Neuron (in vitro differentiated cells): ENCODE measurements around the gene ANKRD10.
"Not testable (repeated sequence)": the region's sequence is repeated elsewhere in the genome, so short reads cannot be mapped to it uniquely, and the experiment has no call there.

Experiments
- H2AFZ ChIP-seq: one replicate; pipeline ENCODE4 v1.6.1; 2013; ENCODE audit warnings: low read depth, mild to moderate bottlenecking, inconsistent platforms, low read length, moderate library complexity
- H3K27me3 ChIP-seq: one replicate; pipeline ENCODE4 v1.6.1; 2013; ENCODE audit warnings: low read length; ENCODE audit not compliant: insufficient read depth
- H3K36me3 ChIP-seq: one replicate; pipeline ENCODE4 v1.6.1; 2013; ENCODE audit warnings: low read length; ENCODE audit not compliant: insufficient read depth
- H3K4me1 ChIP-seq: one replicate; pipeline ENCODE4 v1.6.1; 2013; ENCODE audit warnings: low read length; ENCODE audit not compliant: insufficient read depth
- H3K4me3 ChIP-seq: 2 replicates; pipeline ENCODE4 v1.5.1; 2013; ENCODE audit warnings: mild to moderate bottlenecking, low read length, moderate library complexity
- H3K9me3 ChIP-seq: one replicate; pipeline ENCODE4 v1.6.1; 2013; ENCODE audit warnings: low read length

ANKRD10 gene

GRCh38 chr13:110953416-110953815, 38.5 kb upstream of the ANKRD10 start:
- Histone ChIP-seq H3K36me3 (no peaks in the 10 kb centered on the region), H3K9me3 (peaks cover 3% of the 10 kb centered on the region), H3K4me3 (no peak overlapping the region), H3K27me3 (no peaks in the 10 kb centered on the region), H2AFZ (no peak overlapping the region), H3K4me1 (peaks cover 4% of the 10 kb centered on the region)

- H2AFZ ChIP-seq, H3K9me3 ChIP-seq, H3K27me3 ChIP-seq, H3K4me1 ChIP-seq, H3K4me3 ChIP-seq, H3K36me3 ChIP-seq: not testable (repeated sequence)
Observed at GRCh38 chr13:110952135-110952534, 37.3 kb upstream of the ANKRD10 start.

- Histone ChIP-seq H3K4me3 (no peak overlapping the region), H3K9me3 (no peaks in the 10 kb centered on the region), H3K27me3 (no peaks in the 10 kb centered on the region), H3K4me1 (peaks cover 4% of the 10 kb centered on the region), H3K36me3 (no peaks in the 10 kb centered on the region), H2AFZ (no peak overlapping the region)
Observed at GRCh38 chr13:110950819-110951570, 36.1 kb upstream of the ANKRD10 start.

GRCh38 chr13:110950356-110950755, 35.5 kb upstream of the ANKRD10 start:
- Histone ChIP-seq H3K36me3 (no peaks in the 10 kb centered on the region), H3K27me3 (no peaks in the 10 kb centered on the region), H2AFZ (no peak overlapping the region), H3K9me3 (no peaks in the 10 kb centered on the region), H3K4me1 (peaks cover 4% of the 10 kb centered on the region), H3K4me3 (no peak overlapping the region)

GRCh38 chr13:110949628-110950027, 34.8 kb upstream of the ANKRD10 start:
- Histone ChIP-seq H3K27me3 (no peaks in the 10 kb centered on the region), H3K4me1 (no peaks in the 10 kb centered on the region), H3K9me3 (no peaks in the 10 kb centered on the region), H3K4me3 (no peak overlapping the region), H2AFZ (no peak overlapping the region), H3K36me3 (no peaks in the 10 kb centered on the region)

- H2AFZ ChIP-seq: no peak overlapping the region
- H3K27me3 ChIP-seq: no peaks in the 10 kb centered on the region
- no peaks in the 10 kb centered on the region for H3K4me1 ChIP-seq
- no peaks in the 10 kb centered on the region for H3K9me3 ChIP-seq
- H3K4me3 ChIP-seq: no peak overlapping the region
- H3K36me3 ChIP-seq: no peaks in the 10 kb centered on the region
Observed at GRCh38 chr13:110949116-110949515, 34.2 kb upstream of the ANKRD10 start.

- H3K4me1 ChIP-seq, H3K9me3 ChIP-seq, H2AFZ ChIP-seq, H3K36me3 ChIP-seq, H3K27me3 ChIP-seq, H3K4me3 ChIP-seq: not testable (repeated sequence)
Observed at GRCh38 chr13:110947338-110947737, 32.5 kb upstream of the ANKRD10 start.

GRCh38 chr13:110945928-110946570, 31.2 kb upstream of the ANKRD10 start:
- H3K4me3 ChIP-seq: no peak overlapping the region
- H3K27me3 ChIP-seq: no peaks in the 10 kb centered on the region
- H3K36me3 ChIP-seq: no peaks in the 10 kb centered on the region
- no peak overlapping the region for H2AFZ ChIP-seq
- no peaks in the 10 kb centered on the region for H3K9me3 ChIP-seq
- H3K4me1 ChIP-seq: no peaks in the 10 kb centered on the region

GRCh38 chr13:110944968-110945927, 30.4 kb upstream of the ANKRD10 start:
- H2AFZ ChIP-seq: no peak overlapping the region
- no peaks in the 10 kb centered on the region for H3K9me3 ChIP-seq
- no peaks in the 10 kb centered on the region for H3K27me3 ChIP-seq

GRCh38 chr13:110944121-110944967, 29.5 kb upstream of the ANKRD10 start:
- Histone ChIP-seq H2AFZ (no peak overlapping the region), H3K9me3 (no peaks in the 10 kb centered on the region), H3K36me3 (no peaks in the 10 kb centered on the region), H3K4me3 (no peak overlapping the region), H3K4me1 (no peaks in the 10 kb centered on the region), H3K27me3 (no peaks in the 10 kb centered on the region)

More at GRCh38 chr13:110944968-110945927, 30.4 kb upstream of the ANKRD10 start:
- H3K4me3 ChIP-seq: no peak overlapping the region
- no peaks in the 10 kb centered on the region for H3K36me3 ChIP-seq
- no peaks in the 10 kb centered on the region for H3K4me1 ChIP-seq

- H2AFZ ChIP-seq: no peak overlapping the region
- no peaks in the 10 kb centered on the region for H3K4me1 ChIP-seq
- H3K36me3 ChIP-seq: no peaks in the 10 kb centered on the region
Observed at GRCh38 chr13:110942248-110942981, 27.5 kb upstream of the ANKRD10 start.

More at GRCh38 chr13:110942248-110942981, 27.5 kb upstream of the ANKRD10 start:
- H3K9me3 ChIP-seq: no peaks in the 10 kb centered on the region
- H3K27me3 ChIP-seq: no peaks in the 10 kb centered on the region
- H3K4me3 ChIP-seq: no peak overlapping the region
